NCI-H2107 (cell line): ENCODE data around the gene RC3H1.
"Not testable (repeated sequence)": the region's sequence is repeated elsewhere in the genome, so short reads cannot be mapped to it uniquely, and the experiment has no call there.

Source experiments
- DNase-seq: peaks from one replicate; lab custom pipeline; 2025; lab: John Stamatoyannopoulos, UW

Gene RC3H1

GRCh38 chr1:174022080-174022975 lies at the start of gene RC3H1:
TSS of gene RC3H1 (minus strand) at chr1:174022357. CDS start at chr1:173992985, 29,372 bp downstream.
- peak; percentile 84 for DNase-seq

- DNase-seq: no peak
Measured at GRCh38 chr1:174070614-174071013, 48.5 kb upstream of the RC3H1 start.

- peak; percentile 19 for DNase-seq
Measured at GRCh38 chr1:174068000-174068399, 45.8 kb upstream of the RC3H1 start.

- DNase-seq: no peak
Measured at GRCh38 chr1:174060090-174060489, 37.9 kb upstream of the RC3H1 start.

GRCh38 chr1:174058624-174059023 lies 36.5 kb upstream of the RC3H1 start:
- DNase-seq: no peak

GRCh38 chr1:174056609-174057008 lies 34.5 kb upstream of the RC3H1 start:
- not testable (repeated sequence) for DNase-seq

GRCh38 chr1:174055797-174056196 lies 33.6 kb upstream of the RC3H1 start:
- not testable (repeated sequence) for DNase-seq

- no peak for DNase-seq
Measured at GRCh38 chr1:174053826-174054225, 31.7 kb upstream of the RC3H1 start.

GRCh38 chr1:174052621-174053020 lies 30.5 kb upstream of the RC3H1 start:
- DNase-seq: no peak

GRCh38 chr1:174051956-174052355 lies 29.8 kb upstream of the RC3H1 start:
- no peak for DNase-seq

GRCh38 chr1:174049514-174049913 lies 27.4 kb upstream of the RC3H1 start:
- DNase-seq: no peak

- no peak for DNase-seq
Measured at GRCh38 chr1:174044418-174045222, 22.5 kb upstream of the RC3H1 start.

GRCh38 chr1:174042509-174042908 lies 20.4 kb upstream of the RC3H1 start:
- DNase-seq: not testable (repeated sequence)

GRCh38 chr1:174041369-174041768 lies 19.2 kb upstream of the RC3H1 start:
- no peak for DNase-seq

- peak; percentile 84 for DNase-seq
Measured at GRCh38 chr1:174040387-174040786, 18.2 kb upstream of the RC3H1 start.

GRCh38 chr1:174039027-174039426 lies 16.9 kb upstream of the RC3H1 start:
- no peak for DNase-seq

- DNase-seq: no peak
Measured at GRCh38 chr1:174036798-174037197, 14.6 kb upstream of the RC3H1 start.

GRCh38 chr1:174036204-174036603 lies 14.0 kb upstream of the RC3H1 start:
- DNase-seq: no peak

GRCh38 chr1:174032671-174033222 lies 10.6 kb upstream of the RC3H1 start:
- no peak for DNase-seq

- DNase-seq: no peak
Measured at GRCh38 chr1:174031099-174031498, 8.9 kb upstream of the RC3H1 start.

GRCh38 chr1:174028495-174028894 lies 6.3 kb upstream of the RC3H1 start:
- no peak for DNase-seq

GRCh38 chr1:174023440-174023839 lies 1.3 kb upstream of the RC3H1 start:
- DNase-seq: no peak

- DNase-seq: no peak
Measured at GRCh38 chr1:174022976-174023277, 770 bp upstream of the RC3H1 start.
